Measurements from ENCODE around the gene CCNF.

DNA sequence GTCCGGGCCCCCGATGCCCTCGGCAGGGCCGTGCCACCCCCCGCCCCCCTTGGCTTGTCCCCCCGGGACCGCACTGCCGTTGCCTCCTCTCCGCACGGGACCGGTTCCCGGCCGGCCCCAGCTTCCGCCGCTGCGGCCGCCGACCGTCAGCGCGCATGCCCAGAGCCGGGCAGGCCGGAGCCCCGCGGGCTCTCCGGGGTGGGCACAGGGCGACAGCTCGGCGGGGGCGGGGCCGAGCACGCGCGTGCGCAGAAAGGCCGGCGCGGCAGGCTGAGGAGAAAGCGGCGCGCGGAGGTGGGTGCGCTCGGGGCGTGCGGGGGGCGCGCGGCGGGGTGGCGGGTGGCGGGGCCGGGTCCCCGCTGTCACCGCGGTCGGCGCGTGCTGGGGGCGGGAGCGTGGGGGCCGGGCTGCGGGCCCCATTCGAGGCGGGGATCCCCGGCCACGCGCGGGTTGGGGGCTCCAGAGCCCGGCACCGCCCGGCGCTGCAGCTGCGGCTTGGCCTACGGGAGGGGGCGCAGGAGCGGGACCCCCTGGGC is 45.7 kb downstream of the CCNF start, which contains the start of gene TBC1D24:
- TF ChIP-seq, protein P1, sequence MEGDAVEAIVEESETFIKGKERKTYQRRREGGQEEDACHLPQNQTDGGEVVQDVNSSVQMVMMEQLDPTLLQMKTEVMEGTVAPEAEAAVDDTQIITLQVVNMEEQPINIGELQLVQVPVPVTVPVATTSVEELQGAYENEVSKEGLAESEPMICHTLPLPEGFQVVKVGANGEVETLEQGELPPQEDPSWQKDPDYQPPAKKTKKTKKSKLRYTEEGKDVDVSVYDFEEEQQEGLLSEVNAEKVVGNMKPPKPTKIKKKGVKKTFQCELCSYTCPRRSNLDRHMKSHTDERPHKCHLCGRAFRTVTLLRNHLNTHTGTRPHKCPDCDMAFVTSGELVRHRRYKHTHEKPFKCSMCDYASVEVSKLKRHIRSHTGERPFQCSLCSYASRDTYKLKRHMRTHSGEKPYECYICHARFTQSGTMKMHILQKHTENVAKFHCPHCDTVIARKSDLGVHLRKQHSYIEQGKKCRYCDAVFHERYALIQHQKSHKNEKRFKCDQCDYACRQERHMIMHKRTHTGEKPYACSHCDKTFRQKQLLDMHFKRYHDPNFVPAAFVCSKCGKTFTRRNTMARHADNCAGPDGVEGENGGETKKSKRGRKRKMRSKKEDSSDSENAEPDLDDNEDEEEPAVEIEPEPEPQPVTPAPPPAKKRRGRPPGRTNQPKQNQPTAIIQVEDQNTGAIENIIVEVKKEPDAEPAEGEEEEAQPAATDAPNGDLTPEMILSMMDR (optimal IDR thresholded peaks at IDR 0.05 in 1 of 3, IDR thresholded peaks at IDR 0.05 in 1 of 3, conservative IDR thresholded peaks at IDR 0.05 in 1 of 3; ENCODE audit: extremely low read depth in 1 of 3, insufficient read depth in 2 of 3, low read length in 3 of 3): no peak
- no peak for TF ChIP-seq EZH2 (IDR thresholded peaks at IDR 0.05; ENCODE audit: low read length)

All from keratinocyte (primary cell).